Gastroesophageal sphincter (tissue), 4 donors: ENCODE results near the gene L3HYPDH. TPM values are rescaled to one million over a fixed set of nuclear protein-coding genes. Genes with fewer than 3 reads are reported as not detected.

ENCODE experiments used
- ATAC-seq: fragments of 150-250 bp; one replicate; pipeline ENCODE4 v1.9.1; 2016; ENCODE audit warnings: mild to moderate bottlenecking, moderate library complexity
- H3K27ac ChIP-seq, 4 donors: fragments of 200-600 bp; sonication (generic) in 3 of 4; 1 replicate in 3 of 4; 2 replicates in 1 of 4; pipeline ENCODE4 v1.5.1; 2016 to 2019
- H3K27me3 ChIP-seq: fragments of 200-600 bp; sonication (generic); one replicate; pipeline ENCODE4 v1.5.1; 2019
- H3K36me3 ChIP-seq, 2 donors: fragments of 200-600 bp; sonication (generic); one replicate each; pipeline ENCODE4 v1.5.1; 2019; ENCODE audit warnings: control low read depth in 1 of 2
- H3K4me1 ChIP-seq, 3 donors: fragments of 200-600 bp; sonication (generic); 1 replicate in 2 of 3; 2 replicates in 1 of 3; pipeline ENCODE4 v1.5.1; 2016 to 2019; ENCODE audit warnings: control low read depth in 2 of 3
- H3K4me3 ChIP-seq, 2 donors: fragments of 200-600 bp; sonication (generic); one replicate each; pipeline ENCODE4 v1.5.1; 2019; ENCODE audit warnings: mild to moderate bottlenecking in 1 of 2, moderate library complexity in 1 of 2
- H3K9me3 ChIP-seq, 3 donors: fragments of 200-600 bp; sonication (generic); one replicate each; pipeline ENCODE4 v1.5.1; 2017 to 2019; ENCODE audit warnings: control low read depth in 2 of 3
- CTCF ChIP-seq, 4 experiments: fragments of 200-600 bp in 2 of 4; fragments of 450-650 bp in 2 of 4; sonication (generic) in 1 of 4; IDR thresholded peaks; one replicate each; pipeline ENCODE4 v1.5.1; 2017 to 2019; ENCODE audit warnings: antibody characterized with exemption in 4 of 4, mild to moderate bottlenecking in 2 of 4, moderate library complexity in 2 of 4
- EP300 ChIP-seq: sonication (generic); formaldehyde crosslinking; IDR thresholded peaks from one replicate; pipeline ENCODE4 v1.6.1; 2017; ENCODE audit warnings: antibody characterized with exemption, mild to moderate bottlenecking
- POLR2A ChIP-seq, 2 donors: fragments of 450-650 bp; IDR thresholded peaks; one replicate each; pipeline ENCODE4 v1.6.1; 2017; ENCODE audit warnings: antibody characterized with exemption in 2 of 2, mild to moderate bottlenecking in 2 of 2, moderate library complexity in 1 of 2
- POLR2AphosphoS5 ChIP-seq: sonication (generic); formaldehyde crosslinking; IDR thresholded peaks from one replicate; pipeline ENCODE4 v1.6.1; 2017; ENCODE audit warnings: antibody characterized with exemption
- WGBS, 2 donors: methylation state at CpG; one replicate each; pipeline ENCODE4 v1.1.5; 2018; ENCODE audit warnings: low coverage in 1 of 2; 5-methylcytosine and 5-hydroxymethylcytosine counted together
- total RNA-seq, 4 donors: library from RNA; depleted of rRNA; stranded (reverse); fragments of >200 nt; gene quantifications; one replicate each; pipeline ENCODE4 v1.1.0, GENCODE V29; 2016

The L3HYPDH gene
- total RNA-seq, 4 donors from 2014 or later = 24.5 to 37.7 (median 33.3) TPM

- no peak for ATAC-seq
- peaks cover 0 to 21% of the 10 kb centered on the region in 2 donors for H3K36me3 ChIP-seq
- peaks cover 0 to 15% (median 9%) of the 10 kb centered on the region in 3 donors for H3K4me1 ChIP-seq
- H3K27me3 ChIP-seq = no peaks in the 10 kb centered on the region
- H3K9me3 ChIP-seq = no peaks in the 10 kb centered on the region
- no peak overlapping the region for H3K4me3 ChIP-seq
- no peak for TF ChIP-seq CTCF (IDR thresholded peaks at IDR 0.05)
- no peak for TF ChIP-seq EP300
- TF ChIP-seq POLR2A (IDR thresholded peaks at IDR 0.05) = no peak
- no peak for TF ChIP-seq POLR2AphosphoS5
- WGBS, 2 donors = 80 to 88% methylated on average over 1 of the region's 1 CpG
- H3K27ac ChIP-seq = no peak overlapping the region
Measured at GRCh38 chr14:59460378-59460777, 23.8 kb downstream of the L3HYPDH start.

- Histone ChIP-seq H3K27me3 (no peaks in the 10 kb centered on the region), H3K4me1 (peaks cover 0 to 4% (median 2%) of the 10 kb centered on the region in 3 donors), H3K9me3 (no peaks in the 10 kb centered on the region), H3K4me3 (no peak overlapping the region), H3K27ac (no peak overlapping the region), H3K36me3 (peaks cover 0 to 24% of the 10 kb centered on the region in 2 donors)
- ATAC-seq = no peak
- TF ChIP-seq CTCF (IDR thresholded peaks at IDR 0.05) = no peak
- TF ChIP-seq EP300 = no peak
- no peak for TF ChIP-seq POLR2A (IDR thresholded peaks at IDR 0.05)
- TF ChIP-seq POLR2AphosphoS5 = no peak
- 100% methylated on average over 1 of the region's 2 CpGs for WGBS, 2 donors
Measured at GRCh38 chr14:59458486-59458885, 25.7 kb downstream of the L3HYPDH start.

GRCh38 chr14:59455411-59455810 lies 28.8 kb downstream of the L3HYPDH start:
- no peak for ATAC-seq
- WGBS, 2 donors = 93 to 100% methylated on average over 1 of the region's 1 CpG
- Histone ChIP-seq H3K9me3 (no peaks in the 10 kb centered on the region), H3K4me1 (no peaks in the 10 kb centered on the region), H3K4me3 (no peak overlapping the region), H3K27me3 (no peaks in the 10 kb centered on the region), H3K36me3 (peaks cover 0 to 18% of the 10 kb centered on the region in 2 donors), H3K27ac (no peak overlapping the region)
- TF ChIP-seq CTCF (IDR thresholded peaks at IDR 0.05) (no peak), POLR2AphosphoS5 (no peak), EP300 (no peak), POLR2A (IDR thresholded peaks at IDR 0.05) (no peak)

GRCh38 chr14:59454139-59454538 lies 30.1 kb downstream of the L3HYPDH start:
- Histone ChIP-seq H3K4me1 (no peaks in the 10 kb centered on the region), H3K27me3 (no peaks in the 10 kb centered on the region), H3K27ac (no peak overlapping the region), H3K4me3 (no peak overlapping the region), H3K36me3 (peaks cover 0 to 13% of the 10 kb centered on the region in 2 donors), H3K9me3 (no peaks in the 10 kb centered on the region)
- 63 to 70% methylated on average over 1 to 2 of the region's 2 CpGs for WGBS, 2 donors
- peak; percentile 93 for ATAC-seq
- no peak for TF ChIP-seq POLR2AphosphoS5
- no peak for TF ChIP-seq EP300
- TF ChIP-seq POLR2A (IDR thresholded peaks at IDR 0.05) = no peak
- TF ChIP-seq CTCF (IDR thresholded peaks at IDR 0.05) = no peak

GRCh38 chr14:59451849-59452248 lies 32.4 kb downstream of the L3HYPDH start:
- H3K9me3 ChIP-seq = no peaks in the 10 kb centered on the region
- ATAC-seq = no peak
- H3K4me1 ChIP-seq = no peaks in the 10 kb centered on the region
- peaks cover 0 to 13% of the 10 kb centered on the region in 2 donors for H3K36me3 ChIP-seq
- WGBS, 2 donors = 83 to 92% methylated on average over 1 of the region's 1 CpG
- H3K27me3 ChIP-seq = no peaks in the 10 kb centered on the region
- H3K4me3 ChIP-seq = no peak overlapping the region
- TF ChIP-seq POLR2AphosphoS5 (no peak), CTCF (IDR thresholded peaks at IDR 0.05) (no peak), EP300 (no peak), POLR2A (IDR thresholded peaks at IDR 0.05) (no peak)
- no peak overlapping the region for H3K27ac ChIP-seq
